ENCODE results near the gene ALAD. TPM values are rescaled to one million over a fixed set of nuclear protein-coding genes. Genes with fewer than 3 reads are reported as not detected.

ALAD gene
- total and polyA plus RNA-seq, 9 of the 15 experiments (the other 6 are each of a cell fraction or from before 2014, with no cell fraction given) = 1.3 to 12.7 (median 6.8) TPM

DNA sequence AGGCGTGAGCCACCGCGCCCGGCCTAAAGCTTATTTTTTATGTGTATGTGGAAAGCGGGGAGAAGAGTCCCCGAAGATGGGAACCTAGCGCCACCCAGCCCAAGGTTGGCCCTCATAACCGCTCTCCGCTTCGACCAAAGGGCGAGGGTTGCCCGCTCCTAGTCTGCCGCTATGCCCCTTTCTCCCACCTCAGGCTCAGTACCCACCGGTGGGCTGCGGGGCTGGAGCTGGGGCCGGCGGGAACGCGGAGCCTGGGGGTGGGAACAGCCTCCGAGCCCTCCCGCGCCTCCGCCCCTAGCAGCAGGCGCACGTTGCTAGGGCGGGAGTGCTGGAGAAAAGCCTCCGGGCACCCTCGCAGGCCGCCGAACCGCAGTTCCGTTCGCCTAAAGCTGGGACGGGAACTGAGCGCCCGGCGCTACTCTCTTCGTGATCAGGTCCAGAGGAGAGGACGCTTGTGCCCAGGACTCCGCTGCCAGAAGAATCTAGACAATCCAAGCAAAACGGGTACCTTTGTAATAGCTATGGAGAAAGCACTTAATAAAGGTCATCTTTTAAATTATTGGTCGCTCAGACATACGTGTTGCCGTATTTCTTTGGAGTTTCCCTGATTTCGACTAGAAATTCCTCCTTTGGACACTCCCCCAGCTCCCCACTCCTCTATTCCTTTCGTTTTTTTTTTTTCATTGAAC is 60.9 kb downstream of the ALAD start, which contains the start of gene WDR31:
WDR31 (minus strand) TSS at position 265 of the 689 bp plus-strand sequence. CDS start 8,253 bp downstream, outside the sequence.
- Histone ChIP-seq H3K36me3 (ENCODE audit: control insufficient read depth, insufficient read depth, low read length) (no peaks in the 10 kb centered on the region), H3K4me3 (peak within 1 kb of the TSS; percentile 83), H3K4me2 (ENCODE audit: insufficient read depth, low read length) (peak within 1 kb of the TSS; percentile 90), H4K20me1 (replicated peaks; ENCODE audit: control insufficient read depth, insufficient read depth, low read length) (no peaks in the 10 kb centered on the region), H2AFZ (ENCODE audit: low read depth, low read length) (peak within 1 kb of the TSS; percentile 94), H3K27ac (ENCODE audit: extremely low read depth, low read depth, low read length) (peak within 1 kb of the TSS; percentile 58), H3K9me3 (replicated peaks; ENCODE audit: control insufficient read depth, insufficient read depth, low read depth, low read length) (no peaks in the 10 kb centered on the region), H3K9ac (ENCODE audit: insufficient read depth in 1 of 2, low read depth in 2 of 2, low read length in 2 of 2) (peak within 1 kb of the TSS; percentile 70 to 90), H3K79me2 (ENCODE audit: control insufficient read depth, insufficient read depth, low read length) (no peaks in the 10 kb centered on the region), H3K27me3 (ENCODE audit: control insufficient read depth in 2 of 2, insufficient read depth in 2 of 2, low read length in 2 of 2) (no peaks in the 10 kb centered on the region), H3K4me1 (replicated peaks in 1 of 2; ENCODE audit: control insufficient read depth in 2 of 2, insufficient read depth in 2 of 2, low read length in 2 of 2) (peaks cover 13 to 16% of the 10 kb centered on the region in 2 experiments; a peak in 4 of 5 replicates), H3K9me1 (ENCODE audit: control insufficient read depth, insufficient read depth, low read length) (no peaks in the 10 kb centered on the region)
- no TSS peak for BruUV-seq (replicated peaks)
- peak; percentile 94 for ATAC-seq
- POLR2A ChIA-PET = interaction anchor here (0.6 to 2.0 kb wide), 13 partner anchors 9 to 260 kb away, joined by 3 to 12 read pairs (median 4); partner anchors contain the start of gene BSPRY
- CTCF ChIA-PET (ENCODE audit: low intra/inter-chr PET ratio) = no interaction called here
- intact Hi-C loops (cut with micrococcal nuclease) (no loop called here), in situ Hi-C loops (cut with MboI) (no loop called here)
- DNase-seq (ENCODE audit: extremely low read depth in 1 of 4, low spot score in 3 of 4) = peak; percentile 92 to 93 (median 93)
- FAIRE-seq = peak; percentile 73
- WGBS (ENCODE audit: insufficient coverage, low coverage, missing lambda C conversion rate) = 1% methylated on average over 41 of the region's 46 CpGs
- TF ChIP-seq, protein P1, sequence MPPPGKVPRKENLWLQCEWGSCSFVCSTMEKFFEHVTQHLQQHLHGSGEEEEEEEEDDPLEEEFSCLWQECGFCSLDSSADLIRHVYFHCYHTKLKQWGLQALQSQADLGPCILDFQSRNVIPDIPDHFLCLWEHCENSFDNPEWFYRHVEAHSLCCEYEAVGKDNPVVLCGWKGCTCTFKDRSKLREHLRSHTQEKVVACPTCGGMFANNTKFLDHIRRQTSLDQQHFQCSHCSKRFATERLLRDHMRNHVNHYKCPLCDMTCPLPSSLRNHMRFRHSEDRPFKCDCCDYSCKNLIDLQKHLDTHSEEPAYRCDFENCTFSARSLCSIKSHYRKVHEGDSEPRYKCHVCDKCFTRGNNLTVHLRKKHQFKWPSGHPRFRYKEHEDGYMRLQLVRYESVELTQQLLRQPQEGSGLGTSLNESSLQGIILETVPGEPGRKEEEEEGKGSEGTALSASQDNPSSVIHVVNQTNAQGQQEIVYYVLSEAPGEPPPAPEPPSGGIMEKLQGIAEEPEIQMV (tag; conservative IDR thresholded peaks at IDR 0.05; ENCODE audit: low read depth) = no peak
- TF ChIP-seq ZNF444 (CRISPR knock-in tag; IDR thresholded peaks at IDR 0.05) (no peak), MEIS2 (IDR thresholded peaks at IDR 0.05; ENCODE audit: partially characterized antibody) (no peak), ETS2 (tag; IDR thresholded peaks at IDR 0.05; ENCODE audit: borderline replicate concordance, poor library complexity, severe bottlenecking) (no peak), ZNF143 (CRISPR knock-in tag; IDR thresholded peaks at IDR 0.05) (no peak), ZKSCAN3 (CRISPR knock-in tag; IDR thresholded peaks at IDR 0.05) (no peak), ZNF3 (CRISPR knock-in tag; IDR thresholded peaks at IDR 0.05) (no peak), MTA3 (IDR thresholded peaks at IDR 0.05; ENCODE audit: borderline replicate concordance) (peak; percentile 73), SP1 (CRISPR knock-in tag; IDR thresholded peaks at IDR 0.05) (peak; percentile 90), MBD2 (IDR thresholded peaks at IDR 0.05; ENCODE audit: borderline replicate concordance, low read depth) (peak; percentile 82), TGIF2 (CRISPR knock-in tag; IDR thresholded peaks at IDR 0.05) (no peak), NFYB (IDR thresholded peaks at IDR 0.05; ENCODE audit: extremely low read depth, insufficient read length) (no peak), HDAC1 (IDR thresholded peaks at IDR 0.05) (peak in 1 of 2 experiments; percentile 93; a peak in 2 of 4 replicates), RAD51 (IDR thresholded peaks at IDR 0.05; ENCODE audit: borderline replicate concordance, low read depth) (peak; percentile 11; the same call in 1 of the 2 replicates), RBM17 (IDR thresholded peaks at IDR 0.05; ENCODE audit: borderline replicate concordance, low read depth, low read length) (no peak), CCAR2 (IDR thresholded peaks at IDR 0.05; ENCODE audit: low read depth, low read length) (no peak), GATAD2B (IDR thresholded peaks at IDR 0.05; ENCODE audit: borderline replicate concordance) (peak; percentile 44; the same call in 1 of the 2 replicates)
- TF ChIP-seq, protein P2, sequence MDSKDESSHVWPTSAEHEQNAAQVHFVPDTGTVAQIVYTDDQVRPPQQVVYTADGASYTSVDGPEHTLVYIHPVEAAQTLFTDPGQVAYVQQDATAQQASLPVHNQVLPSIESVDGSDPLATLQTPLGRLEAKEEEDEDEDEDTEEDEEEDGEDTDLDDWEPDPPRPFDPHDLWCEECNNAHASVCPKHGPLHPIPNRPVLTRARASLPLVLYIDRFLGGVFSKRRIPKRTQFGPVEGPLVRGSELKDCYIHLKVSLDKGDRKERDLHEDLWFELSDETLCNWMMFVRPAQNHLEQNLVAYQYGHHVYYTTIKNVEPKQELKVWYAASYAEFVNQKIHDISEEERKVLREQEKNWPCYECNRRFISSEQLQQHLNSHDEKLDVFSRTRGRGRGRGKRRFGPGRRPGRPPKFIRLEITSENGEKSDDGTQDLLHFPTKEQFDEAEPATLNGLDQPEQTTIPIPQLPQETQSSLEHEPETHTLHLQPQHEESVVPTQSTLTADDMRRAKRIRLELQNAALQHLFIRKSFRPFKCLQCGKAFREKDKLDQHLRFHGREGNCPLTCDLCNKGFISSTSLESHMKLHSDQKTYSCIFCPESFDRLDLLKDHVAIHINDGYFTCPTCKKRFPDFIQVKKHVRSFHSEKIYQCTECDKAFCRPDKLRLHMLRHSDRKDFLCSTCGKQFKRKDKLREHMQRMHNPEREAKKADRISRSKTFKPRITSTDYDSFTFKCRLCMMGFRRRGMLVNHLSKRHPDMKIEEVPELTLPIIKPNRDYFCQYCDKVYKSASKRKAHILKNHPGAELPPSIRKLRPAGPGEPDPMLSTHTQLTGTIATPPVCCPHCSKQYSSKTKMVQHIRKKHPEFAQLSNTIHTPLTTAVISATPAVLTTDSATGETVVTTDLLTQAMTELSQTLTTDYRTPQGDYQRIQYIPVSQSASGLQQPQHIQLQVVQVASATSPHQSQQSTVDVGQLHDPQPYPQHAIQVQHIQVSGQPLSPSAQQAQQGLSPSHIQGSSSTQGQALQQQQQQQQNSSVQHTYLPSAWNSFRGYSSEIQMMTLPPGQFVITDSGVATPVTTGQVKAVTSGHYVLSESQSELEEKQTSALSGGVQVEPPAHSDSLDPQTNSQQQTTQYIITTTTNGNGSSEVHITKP (IDR thresholded peaks at IDR 0.05; ENCODE audit: partially characterized antibody) = peak; percentile 56
